MCF 10A (cell line): ENCODE results near the gene SLC5A2. TPM values are rescaled to one million over a fixed set of nuclear protein-coding genes. Genes with fewer than 3 reads are reported as not detected.
A peak's percentile ranks its signal among the peaks of the same experiment; 100 is the strongest.

ENCODE experiments used
- BruUV-seq: library from RNA; stranded (reverse); fragments of 400-500 nt; replicated peaks from 2 replicates; lab custom pipeline; 2021; lab: Mats Ljungman, UMichigan
- CTCF ChIA-PET: fragments of 300-600 bp; sonication (Branson Sonifier 250); formaldehyde crosslinking; extraction: SDS; loops from one replicate; lab custom pipeline; 2021; ENCODE audit warnings: antibody characterized with exemption, inconsistent platforms; lab: Yijun Ruan, JAX
- POLR2A ChIA-PET: fragments of 300-600, 350-650 bp; sonication (Branson Sonifier 250); formaldehyde crosslinking; extraction: SDS; loops from one replicate; lab custom pipeline; 2020; ENCODE audit warnings: antibody characterized with exemption, inconsistent platforms; lab: Yijun Ruan, JAX
- DNase-seq: peaks from one replicate; pipeline ENCODE4 v3.0.0-alpha.2; 2018; ENCODE audit not compliant: unreplicated experiment
- H3K27ac Mint-ChIP-seq: one replicate; pipeline ENCODE4 v1.8.0; 2022; ENCODE audit warnings: mild to moderate bottlenecking, low read depth, mixed read lengths; ENCODE audit not compliant: unreplicated experiment
- H3K27me3 Mint-ChIP-seq: one replicate; pipeline ENCODE4 v1.8.0; 2022; ENCODE audit warnings: mixed read lengths; ENCODE audit not compliant: insufficient read depth, unreplicated experiment
- H3K36me3 Mint-ChIP-seq: one replicate; pipeline ENCODE4 v1.8.0; 2022; ENCODE audit warnings: mild to moderate bottlenecking, moderate library complexity, mixed read lengths; ENCODE audit not compliant: insufficient read depth, unreplicated experiment
- H3K4me1 Mint-ChIP-seq: one replicate; pipeline ENCODE4 v1.8.0; 2022; ENCODE audit warnings: mixed read lengths; ENCODE audit not compliant: insufficient read depth, unreplicated experiment
- H3K4me3 Mint-ChIP-seq: one replicate; pipeline ENCODE4 v1.8.0; 2022; ENCODE audit warnings: mild to moderate bottlenecking, moderate library complexity, mixed read lengths; ENCODE audit not compliant: unreplicated experiment
- H3K9me3 Mint-ChIP-seq: one replicate; pipeline ENCODE4 v1.8.0; 2022; ENCODE audit warnings: mixed read lengths; ENCODE audit not compliant: unreplicated experiment
- CTCF ChIP-seq: fragments of 200-600 bp; IDR thresholded peaks from one replicate; pipeline ENCODE4 v1.8.0; 2022; ENCODE audit warnings: antibody characterized with exemption, mild to moderate bottlenecking; ENCODE audit not compliant: unreplicated experiment
- intact Hi-C: fragments of 100-400 bp; cut with micrococcal nuclease; formaldehyde crosslinking; loops from 2 replicates; pipeline ENCODE4 v1.14.1; 2022
- total RNA-seq: library from RNA; stranded (reverse); gene quantifications from 2 replicates; pipeline ENCODE4 v1.2.3, GENCODE V29; 2022

The SLC5A2 gene
- total RNA-seq, 1 experiment from 2014 or later, result not detected

- no peak overlapping the region for H3K4me3 Mint-ChIP-seq
Measured at GRCh38 chr16:31505483-31505882, 22.6 kb downstream of the SLC5A2 start.

GRCh38 chr16:31507617-31507928, 24.6 kb downstream of the SLC5A2 start:
- no peaks in the 10 kb centered on the region for H3K27me3 Mint-ChIP-seq
- no peaks in the 10 kb centered on the region for H3K9me3 Mint-ChIP-seq
- peaks cover 7% of the 10 kb centered on the region for H3K36me3 Mint-ChIP-seq
- DNase-seq, result no peak
- ChIA-PET POLR2A (interaction anchor here (0.6 to 3.8 kb wide), 23 partner anchors 8 to 370 kb away, joined by 3 to 40 read pairs (median 4); partner anchors contain the start of genes ARMC5, FUS and ZNF267), CTCF (interaction anchor here (0.6 to 2.3 kb wide), 6 partner anchors 21 to 411 kb away, joined by 3 to 12 read pairs (median 4); partner anchors contain the start of gene TGFB1I1)
- H3K27ac Mint-ChIP-seq, result peak overlapping the region; percentile 98
- peak overlapping the region; percentile 88 for H3K4me3 Mint-ChIP-seq
- H3K4me1 Mint-ChIP-seq, result peaks cover 17% of the 10 kb centered on the region
- intact Hi-C loops, result loop anchor here (5.0 kb wide), 1 partner anchor 365 kb away; the partner anchor contains the start of gene ZNF267
- TF ChIP-seq CTCF, result no peak
- no TSS peak for BruUV-seq

More at GRCh38 chr16:31505483-31505882, 22.6 kb downstream of the SLC5A2 start:
- H3K9me3 Mint-ChIP-seq, result no peaks in the 10 kb centered on the region
- no peaks in the 10 kb centered on the region for H3K27me3 Mint-ChIP-seq
- H3K4me1 Mint-ChIP-seq, result peaks cover 14% of the 10 kb centered on the region
- POLR2A ChIA-PET, result no interaction called here
- no peak overlapping the region for H3K27ac Mint-ChIP-seq
- no peak for DNase-seq
- intact Hi-C loops, result loop anchor here (5.0 kb wide), 1 partner anchor 367 kb away; the partner anchor contains the start of gene ZNF267
- no TSS peak for BruUV-seq
- CTCF ChIA-PET, result interaction anchor here (0.6 kb wide), 1 partner anchor 360 kb away, joined by 7 read pairs; no protein-coding TSS in a partner anchor
- TF ChIP-seq CTCF, result no peak
- peaks cover 13% of the 10 kb centered on the region for H3K36me3 Mint-ChIP-seq

GRCh38 chr16:31507929-31508705, 25.2 kb downstream of the SLC5A2 start, which contains the start of gene RUSF1:
RUSF1 (minus strand) TSS chr16:31508391; CDS start chr16:31508373, 18 bp downstream.
- Mint-ChIP-seq H3K27me3 (no peaks in the 10 kb centered on the region), H3K36me3 (peaks cover 7% of the 10 kb centered on the region), H3K4me1 (peaks cover 22% of the 10 kb centered on the region), H3K9me3 (no peaks in the 10 kb centered on the region), H3K4me3 (peak within 1 kb of the TSS; percentile 88), H3K27ac (peak within 1 kb of the TSS; percentile 98)
- no peak for TF ChIP-seq CTCF
- intact Hi-C loops, result loop anchor here (2.0 to 5.0 kb wide), 2 partner anchors 207 to 364 kb away; partner anchors contain the start of gene ZNF267
- POLR2A ChIA-PET, result interaction anchor here (0.6 to 3.8 kb wide), 24 partner anchors 9 to 369 kb away, joined by 3 to 40 read pairs (median 4); partner anchors contain the start of genes ARMC5 and ZNF267
- TSS peak; percentile 57 for BruUV-seq
- CTCF ChIA-PET, result interaction anchor here (0.6 to 2.3 kb wide), 5 partner anchors 21 to 412 kb away, joined by 3 to 12 read pairs (median 3); no protein-coding TSS in a partner anchor
- peak; percentile 84 for DNase-seq

- no peak for TF ChIP-seq CTCF
- DNase-seq, result peak; percentile 18
- Mint-ChIP-seq H3K9me3 (no peaks in the 10 kb centered on the region), H3K27me3 (no peaks in the 10 kb centered on the region), H3K4me1 (peaks cover 22% of the 10 kb centered on the region), H3K4me3 (peak overlapping the region; percentile 88), H3K36me3 (peaks cover 7% of the 10 kb centered on the region), H3K27ac (peak overlapping the region; percentile 98)
- TSS peak; percentile 77 for BruUV-seq
- intact Hi-C loops, result loop anchor here (2.0 to 5.0 kb wide), 2 partner anchors 206 to 364 kb away; partner anchors contain the start of gene ZNF267
- POLR2A ChIA-PET, result interaction anchor here (0.6 to 3.8 kb wide), 16 partner anchors 9 to 368 kb away, joined by 3 to 40 read pairs (median 6); partner anchors contain the start of genes ARMC5 and ZNF267
- CTCF ChIA-PET, result interaction anchor here (0.6 to 2.3 kb wide), 2 partner anchors 35 to 48 kb away, joined by 3 to 12 read pairs; no protein-coding TSS in a partner anchor
Measured at GRCh38 chr16:31508706-31509195, 25.8 kb downstream of the SLC5A2 start.
